GM12878 (cell line): ENCODE data around the gene ACYP2. TPM values are rescaled to one million over a fixed set of nuclear protein-coding genes. Genes with fewer than 3 reads are reported as not detected.
"Not testable (repeated sequence)": the region's sequence is repeated elsewhere in the genome, so short reads cannot be mapped to it uniquely, and the experiment has no call there.

Experiments
- ATAC-seq: fragments of 200-7000 bp; cut with Tn5 transposase; 3 replicates; pipeline ENCODE4 v1.9.1; 2020; ENCODE audit warnings: mild to moderate bottlenecking, moderate library complexity
- BruUV-seq: library from RNA; stranded (reverse); fragments of 400-500 nt; replicated peaks from 2 replicates; lab custom pipeline; 2021; lab: Mats Ljungman, UMichigan
- CTCF ChIA-PET: fragments of 300-600 bp; sonication (Branson Sonifier 250); formaldehyde crosslinking; extraction: SDS; loops from one replicate; lab custom pipeline; 2021; ENCODE audit warnings: inconsistent platforms; lab: Yijun Ruan, JAX
- POLR2A ChIA-PET: fragments of 350-600 bp; formaldehyde crosslinking; extraction: SDS; loops from one replicate; lab custom pipeline; 2021; ENCODE audit warnings: inconsistent platforms; lab: Charles Lee
- RAD21 ChIA-PET: fragments of 300-600 bp; sonication (Branson Sonifier 250); formaldehyde crosslinking; loops from one replicate; lab custom pipeline; 2023; ENCODE audit warnings: antibody characterized with exemption; ENCODE audit not compliant: unreplicated experiment; lab: Charles Lee
- SMC1A ChIA-PET: fragments of 300-600 bp; sonication (Branson Sonifier 250); formaldehyde crosslinking; loops from one replicate; lab custom pipeline; 2023; ENCODE audit not compliant: unreplicated experiment, uncharacterized antibody; lab: Charles Lee
- DNase-seq: peaks from one replicate; pipeline ENCODE4 v3.0.0-alpha.2; 2011; ENCODE audit warnings: low read depth, low spot score
- FAIRE-seq: peaks from 3 replicates; lab custom pipeline; 2011; peaks lifted over from hg19 to GRCh38; lab: Jason Lieb, UNC
- H2AFZ ChIP-seq: 2 replicates; pipeline ENCODE4 v1.6.0; 2011; ENCODE audit warnings: low read depth, low read length, control low read depth; ENCODE audit not compliant: control insufficient read depth
- H3K27ac ChIP-seq: 2 replicates; pipeline ENCODE4 v1.5.1; 2011; ENCODE audit warnings: control low read depth; ENCODE audit not compliant: control insufficient read depth, insufficient read depth
- H3K27me3 ChIP-seq, 2 experiments: replicated peaks in 1 of 2; 2 replicates each; pipeline versions ENCODE4 v1.6.0 to v1.6.1; 2011; ENCODE audit warnings: low read length in 1 of 2; ENCODE audit not compliant: control insufficient read depth in 2 of 2, insufficient read depth in 2 of 2
- H3K36me3 ChIP-seq, 2 experiments: 2 replicates each; pipeline ENCODE4 v1.5.1; 2011; ENCODE audit warnings: low read length in 1 of 2; ENCODE audit not compliant: control insufficient read depth in 2 of 2, insufficient read depth in 2 of 2
- H3K4me1 ChIP-seq: 2 replicates; pipeline ENCODE4 v1.6.1; 2011; ENCODE audit warnings: mild to moderate bottlenecking, low read length, moderate library complexity, mixed read lengths; ENCODE audit not compliant: control insufficient read depth, insufficient read depth
- H3K4me2 ChIP-seq: 2 replicates; pipeline ENCODE4 v1.6.0; 2011; ENCODE audit warnings: control low read depth; ENCODE audit not compliant: control insufficient read depth, insufficient read depth
- H3K4me3 ChIP-seq: fragments of 200-600 bp; sonication (generic); 2 replicates; pipeline ENCODE4 v1.5.1; 2016
- H3K79me2 ChIP-seq: 2 replicates; pipeline ENCODE4 v1.6.0; 2011; ENCODE audit warnings: low read length; ENCODE audit not compliant: control insufficient read depth, insufficient read depth
- H3K9ac ChIP-seq: 2 replicates; pipeline ENCODE4 v1.8.0; 2011; ENCODE audit warnings: low read length, control low read depth, mixed read lengths; ENCODE audit not compliant: control insufficient read depth, insufficient read depth
- H3K9me3 ChIP-seq: replicated peaks from 3 replicates; pipeline ENCODE4 v1.5.1; 2011; ENCODE audit warnings: mild to moderate bottlenecking, low read length; ENCODE audit not compliant: control insufficient read depth, insufficient read depth
- H4K20me1 ChIP-seq: 2 replicates; pipeline ENCODE4 v1.6.0; 2011; ENCODE audit not compliant: control insufficient read depth, insufficient read depth
- ATF7 ChIP-seq: fragments of 450-650 bp; IDR thresholded peaks from 2 replicates; pipeline ENCODE4 v1.6.1; 2016; ENCODE audit warnings: low read depth, mild to moderate bottlenecking
- CBX5 ChIP-seq: sonication (generic); IDR thresholded peaks from 2 replicates; pipeline ENCODE4 v1.6.1; 2016; ENCODE audit warnings: low read depth, moderate library complexity, mild to moderate bottlenecking, inconsistent platforms
- CHD2 ChIP-seq: IDR thresholded peaks from 2 replicates; pipeline ENCODE4 v1.6.1; 2011; ENCODE audit warnings: low read depth, low read length, improper control_type of control experiment, borderline replicate concordance
- ESRRA ChIP-seq: IDR thresholded peaks from 2 replicates; pipeline ENCODE4 v1.6.1; 2012; ENCODE audit warnings: mild to moderate bottlenecking, low read length, improper control_type of control experiment
- KDM1A ChIP-seq: fragments of 200-600 bp; sonication (generic); IDR thresholded peaks from 2 replicates; pipeline ENCODE4 v1.6.1; 2016; ENCODE audit warnings: borderline replicate concordance
- LARP7 ChIP-seq: fragments of 450-650 bp; IDR thresholded peaks from 2 replicates; pipeline ENCODE4 v1.6.1; 2017; ENCODE audit warnings: mild to moderate bottlenecking
- MEF2A ChIP-seq: IDR thresholded peaks from 2 replicates; pipeline ENCODE4 v1.6.1; 2011; ENCODE audit warnings: low read depth, mild to moderate bottlenecking, low read length, moderate library complexity; ENCODE audit not compliant: insufficient read depth
- MTA3 ChIP-seq: IDR thresholded peaks from 2 replicates; pipeline ENCODE4 v1.6.1; 2012; ENCODE audit warnings: low read length, inconsistent platforms, borderline replicate concordance
- MXI1 ChIP-seq: fragments of 150-350 bp; IDR thresholded peaks from 2 replicates; pipeline ENCODE4 v1.6.1; 2011; ENCODE audit warnings: low read depth, mild to moderate bottlenecking, inconsistent platforms, low read length, improper control_type of control experiment
- NFYB ChIP-seq: IDR thresholded peaks from 2 replicates; pipeline ENCODE4 v1.6.1; 2011; ENCODE audit warnings: low read depth, mild to moderate bottlenecking, low read length, improper control_type of control experiment, moderate library complexity; ENCODE audit not compliant: insufficient read depth
- POLR2A ChIP-seq: IDR thresholded peaks from 2 replicates; pipeline ENCODE4 v1.6.1; 2011; ENCODE audit warnings: low read depth, mild to moderate bottlenecking, low read length
- RCOR1 ChIP-seq: conservative IDR thresholded peaks from 2 replicates; pipeline ENCODE4 v1.6.1; 2012; ENCODE audit warnings: low read depth, low read length, improper control_type of control experiment
- RUNX3 ChIP-seq: IDR thresholded peaks from 2 replicates; pipeline ENCODE4 v1.6.1; 2012; ENCODE audit warnings: low read length, inconsistent platforms
- SMC3 ChIP-seq: IDR thresholded peaks from 2 replicates; pipeline ENCODE4 v1.6.1; 2011; ENCODE audit warnings: low read length, improper control_type of control experiment, borderline replicate concordance
- WGBS: methylation state at CpG from one replicate; pipeline ENCODE4 v1.1.6; 2016; ENCODE audit warnings: low lambda C conversion rate; ENCODE audit not compliant: insufficient replicate concordance, insufficient coverage; ENCODE audit errors: missing lambda C conversion rate; 5-methylcytosine and 5-hydroxymethylcytosine counted together
- in situ Hi-C: fragments of 300-500 bp; cut with MboI; formaldehyde crosslinking; loops from 9 replicates; pipeline ENCODE4 v1.14.3; 2018; ENCODE audit warnings: mixed read lengths
- intact Hi-C: fragments of 100-400 bp; cut with micrococcal nuclease; formaldehyde crosslinking; loops from one replicate; pipeline ENCODE4 v1.14.2; 2022; ENCODE audit not compliant: unreplicated experiment
- polyA plus RNA-seq, 11 experiments: library from polyadenylated mRNA; depleted of rRNA in 4 of 11; unstranded in 6 of 11; stranded (reverse) in 5 of 11; fragments of >200 nt; fragmentation: Nextera tagmentation in 4 of 11; fragmentation: Illumina TruSeq in 1 of 11; extraction: Ambion mirVana in 4 of 11; extraction: Trizol in 1 of 11; gene quantifications; 1 replicate in 1 of 11; 2 replicates in 10 of 11; pipeline versions ENCODE4 v1.2.1 to v1.2.3, GENCODE V29; 2011 to 2016; ENCODE audit warnings: inconsistent platforms in 2 of 11, missing spikeins in 2 of 11, low read depth in 1 of 11
- total RNA-seq, 4 experiments: library from RNA; depleted of rRNA in 3 of 4; stranded (reverse); fragments of >200 nt in 3 of 4; fragmentation: Illumina TruSeq in 1 of 4; extraction: Trizol in 1 of 4; gene quantifications; 2 replicates each; pipeline versions ENCODE4 v1.2.1 to v1.2.3, GENCODE V29; 2013 to 2021
- TF ChIP-seq, protein P1 (sequence below): fragments of 450-650 bp; IDR thresholded peaks from 2 replicates; pipeline ENCODE4 v1.6.1; 2017; ENCODE audit warnings: mild to moderate bottlenecking
- TF ChIP-seq, protein P2 (sequence below): fragments of 150-350 bp; IDR thresholded peaks from 2 replicates; pipeline ENCODE4 v1.6.1; 2014; ENCODE audit warnings: mild to moderate bottlenecking, low read depth, low read length

ACYP2 gene
- total and polyA plus RNA-seq, 10 of the 15 experiments (the other 5 are each of a cell fraction or from before 2014, with no cell fraction given), result 4.2 to 16.3 (median 9.0) TPM

DNA sequence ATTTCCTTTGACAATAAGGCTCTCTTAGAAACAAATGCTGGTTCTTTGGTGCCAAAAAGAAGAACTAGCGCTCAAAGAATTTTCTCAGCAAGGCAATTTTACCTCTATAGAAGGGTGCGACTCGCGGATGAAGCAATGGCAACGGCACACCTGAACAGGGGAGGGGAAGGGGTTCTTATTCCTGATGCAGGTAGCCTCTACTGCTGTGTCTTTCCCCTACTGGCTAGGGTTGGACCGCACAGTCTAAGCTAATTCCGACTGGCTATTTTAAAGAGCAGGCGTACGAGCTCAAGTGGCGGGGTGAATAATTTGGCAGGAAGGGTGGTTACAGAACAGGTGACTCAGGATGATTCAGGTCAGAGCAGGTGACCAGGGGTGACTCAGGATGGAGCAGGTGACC, 1.2 kb downstream of the ACYP2 start:
- ChIA-PET RAD21 (interaction anchor here (1.4 kb wide), 1 partner anchor 10 kb away, joined by 5 read pairs; no protein-coding TSS in a partner anchor), SMC1A (interaction anchor here (0.6 to 1.5 kb wide), 5 partner anchors 18 to 276 kb away, joined by 3 to 6 read pairs (median 3); no protein-coding TSS in a partner anchor), CTCF (interaction anchor here (0.9 to 1.0 kb wide), 2 partner anchors 9 to 10 kb away, joined by 3 read pairs; no protein-coding TSS in a partner anchor)
- intact Hi-C loops, H3K27me3 ChIP-seq, H3K36me3 ChIP-seq, H3K79me2 ChIP-seq, H2AFZ ChIP-seq, H3K4me3 ChIP-seq, H3K4me1 ChIP-seq, H3K27ac ChIP-seq, POLR2A ChIA-PET, H3K4me2 ChIP-seq, BruUV-seq, H4K20me1 ChIP-seq, DNase-seq, ATAC-seq, H3K9ac ChIP-seq, FAIRE-seq: not testable (repeated sequence)
- in situ Hi-C loops, result loop anchor here (25.0 kb wide), 1 partner anchor 596 kb away; the partner anchor contains the start of gene EML6
- peaks cover 13% of the 10 kb centered on the region for H3K9me3 ChIP-seq
- WGBS, result 95% methylated on average over 10 of the region's 10 CpGs
- peak; percentile 87; the same call in 1 of the 2 replicates for TF ChIP-seq CBX5
- TF ChIP-seq, protein P1, sequence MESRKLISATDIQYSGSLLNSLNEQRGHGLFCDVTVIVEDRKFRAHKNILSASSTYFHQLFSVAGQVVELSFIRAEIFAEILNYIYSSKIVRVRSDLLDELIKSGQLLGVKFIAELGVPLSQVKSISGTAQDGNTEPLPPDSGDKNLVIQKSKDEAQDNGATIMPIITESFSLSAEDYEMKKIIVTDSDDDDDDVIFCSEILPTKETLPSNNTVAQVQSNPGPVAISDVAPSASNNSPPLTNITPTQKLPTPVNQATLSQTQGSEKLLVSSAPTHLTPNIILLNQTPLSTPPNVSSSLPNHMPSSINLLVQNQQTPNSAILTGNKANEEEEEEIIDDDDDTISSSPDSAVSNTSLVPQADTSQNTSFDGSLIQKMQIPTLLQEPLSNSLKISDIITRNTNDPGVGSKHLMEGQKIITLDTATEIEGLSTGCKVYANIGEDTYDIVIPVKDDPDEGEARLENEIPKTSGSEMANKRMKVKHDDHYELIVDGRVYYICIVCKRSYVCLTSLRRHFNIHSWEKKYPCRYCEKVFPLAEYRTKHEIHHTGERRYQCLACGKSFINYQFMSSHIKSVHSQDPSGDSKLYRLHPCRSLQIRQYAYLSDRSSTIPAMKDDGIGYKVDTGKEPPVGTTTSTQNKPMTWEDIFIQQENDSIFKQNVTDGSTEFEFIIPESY, result peak; percentile 97

DNA sequence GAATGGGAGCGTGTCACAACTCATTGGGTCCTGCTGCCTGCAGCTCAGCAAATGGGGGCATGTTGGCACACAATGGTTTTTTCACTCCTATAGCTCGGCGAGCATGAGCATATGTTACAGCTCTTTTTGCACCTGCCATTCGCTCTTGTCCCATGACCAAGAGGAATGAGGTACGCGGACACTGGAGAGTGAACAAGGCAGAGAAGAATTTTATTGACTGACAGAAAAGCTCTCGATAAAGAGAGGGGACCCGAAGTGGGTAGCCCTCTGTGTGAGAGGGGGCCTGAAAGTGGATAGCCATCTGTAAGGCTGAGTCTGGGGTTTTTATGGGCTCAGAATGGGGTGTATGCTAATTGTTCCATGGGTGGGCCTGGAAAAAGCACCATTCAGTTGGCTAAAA, 5.5 kb downstream of the ACYP2 start:
- DNase-seq (no peak), FAIRE-seq (no peak), ATAC-seq (no peak)
- Histone ChIP-seq H3K9ac (no peak overlapping the region), H3K27me3 (no peaks in the 10 kb centered on the region), H3K36me3 (no peaks in the 10 kb centered on the region), H3K4me2 (no peak overlapping the region), H3K4me1 (no peaks in the 10 kb centered on the region), H3K79me2 (no peaks in the 10 kb centered on the region), H3K27ac (no peak overlapping the region), H4K20me1 (no peaks in the 10 kb centered on the region), H2AFZ (no peak overlapping the region), H3K4me3 (no peak overlapping the region), H3K9me3 (peaks cover 13% of the 10 kb centered on the region)
- intact Hi-C loops (no loop called here), in situ Hi-C loops (loop anchor here (25.0 kb wide), 1 partner anchor 591 kb away; the partner anchor contains the start of gene EML6)
- ChIA-PET RAD21 (interaction anchor here (1.1 kb wide), 1 partner anchor 538 kb away, joined by 3 read pairs; no protein-coding TSS in a partner anchor), POLR2A (interaction anchor here (1.0 kb wide), 1 partner anchor 24 kb away, joined by 3 read pairs; no protein-coding TSS in a partner anchor), SMC1A (no interaction called here), CTCF (no interaction called here)
- BruUV-seq, result no TSS peak
- WGBS, result 92% methylated on average over 8 of the region's 8 CpGs
- TF ChIP-seq MXI1 (no peak), ESRRA (no peak), RUNX3 (no peak), RCOR1 (no peak), MEF2A (no peak), ATF7 (no peak), LARP7 (no peak), POLR2A (no peak), NFYB (no peak), CHD2 (no peak), MTA3 (no peak), SMC3 (no peak), KDM1A (no peak)
- TF ChIP-seq, protein P2, sequence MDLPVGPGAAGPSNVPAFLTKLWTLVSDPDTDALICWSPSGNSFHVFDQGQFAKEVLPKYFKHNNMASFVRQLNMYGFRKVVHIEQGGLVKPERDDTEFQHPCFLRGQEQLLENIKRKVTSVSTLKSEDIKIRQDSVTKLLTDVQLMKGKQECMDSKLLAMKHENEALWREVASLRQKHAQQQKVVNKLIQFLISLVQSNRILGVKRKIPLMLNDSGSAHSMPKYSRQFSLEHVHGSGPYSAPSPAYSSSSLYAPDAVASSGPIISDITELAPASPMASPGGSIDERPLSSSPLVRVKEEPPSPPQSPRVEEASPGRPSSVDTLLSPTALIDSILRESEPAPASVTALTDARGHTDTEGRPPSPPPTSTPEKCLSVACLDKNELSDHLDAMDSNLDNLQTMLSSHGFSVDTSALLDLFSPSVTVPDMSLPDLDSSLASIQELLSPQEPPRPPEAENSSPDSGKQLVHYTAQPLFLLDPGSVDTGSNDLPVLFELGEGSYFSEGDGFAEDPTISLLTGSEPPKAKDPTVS, result no peak
